HepG2 (cell line): Measurements from ENCODE around the gene KANSL1. TPM values are rescaled to one million over a fixed set of nuclear protein-coding genes. Genes with fewer than 3 reads are reported as not detected.

Experiments used
- AKNA ChIP-seq: sonication (generic); formaldehyde crosslinking; IDR thresholded peaks from 2 replicates; pipeline ENCODE4 v1.4.0; 2020; ENCODE audit warnings: missing genetic modification reagents, borderline replicate concordance
- CENPT ChIP-seq: sonication (generic); formaldehyde crosslinking; IDR thresholded peaks from 2 replicates; pipeline ENCODE4 v1.8.0; 2022; ENCODE audit warnings: low read depth, mild to moderate bottlenecking, moderate library complexity, missing genetic modification reagents
- DPF2 ChIP-seq: sonication (generic); formaldehyde crosslinking; IDR thresholded peaks from 2 replicates; pipeline ENCODE4 v1.4.0; 2020; ENCODE audit warnings: mild to moderate bottlenecking, low read depth, missing genetic modification reagents, borderline replicate concordance
- GABPB1 ChIP-seq: IDR thresholded peaks from 2 replicates; pipeline ENCODE4 v1.6.1; 2016; ENCODE audit warnings: mild to moderate bottlenecking, missing genetic modification reagents, moderate library complexity, missing compliant biosample characterization
- HDAC1 ChIP-seq: sonication (generic); formaldehyde crosslinking; IDR thresholded peaks from 2 replicates; pipeline ENCODE4 v1.5.1; 2020; ENCODE audit warnings: mild to moderate bottlenecking, missing genetic modification reagents
- HOXA9 ChIP-seq: sonication (generic); formaldehyde crosslinking; IDR thresholded peaks from 2 replicates; pipeline ENCODE4 v1.8.1; 2022; ENCODE audit warnings: missing genetic modification reagents, mild to moderate bottlenecking, moderate library complexity, borderline replicate concordance
- MYNN ChIP-seq: sonication (generic); formaldehyde crosslinking; IDR thresholded peaks from 2 replicates; pipeline ENCODE4 v1.4.0; 2020; ENCODE audit warnings: mild to moderate bottlenecking, low read depth, missing genetic modification reagents
- SMARCE1 ChIP-seq: fragments of 450-650 bp; IDR thresholded peaks from 2 replicates; pipeline ENCODE4 v1.6.1; 2017; ENCODE audit warnings: borderline replicate concordance
- ZBTB21 ChIP-seq: sonication (generic); formaldehyde crosslinking; IDR thresholded peaks from 2 replicates; pipeline ENCODE4 v1.4.0; 2020; ENCODE audit warnings: missing genetic modification reagents
- ZBTB46 ChIP-seq: sonication (generic); formaldehyde crosslinking; IDR thresholded peaks from 2 replicates; pipeline ENCODE4 v1.4.0; 2020; ENCODE audit warnings: mild to moderate bottlenecking, missing genetic modification reagents, borderline replicate concordance
- ZFP41 ChIP-seq: sonication (generic); formaldehyde crosslinking; IDR thresholded peaks from 2 replicates; pipeline ENCODE4 v1.4.0; 2020; ENCODE audit warnings: mild to moderate bottlenecking, missing genetic modification reagents, borderline replicate concordance
- ZNF121 ChIP-seq: sonication (generic); formaldehyde crosslinking; IDR thresholded peaks from 2 replicates; pipeline ENCODE4 v1.5.0; 2020; ENCODE audit warnings: mild to moderate bottlenecking, missing genetic modification reagents
- ZNF180 ChIP-seq: sonication (generic); formaldehyde crosslinking; IDR thresholded peaks from 2 replicates; pipeline ENCODE4 v1.4.0; 2020; ENCODE audit warnings: low read depth, missing genetic modification reagents, borderline replicate concordance
- ZNF251 ChIP-seq: sonication (generic); formaldehyde crosslinking; IDR thresholded peaks from 2 replicates; pipeline ENCODE4 v1.9.0; 2021; ENCODE audit warnings: mild to moderate bottlenecking, missing genetic modification reagents
- ZNF33B ChIP-seq: sonication (generic); formaldehyde crosslinking; IDR thresholded peaks from 2 replicates; pipeline ENCODE4 v1.5.1; 2020; ENCODE audit warnings: mild to moderate bottlenecking, missing genetic modification reagents
- ZNF354B ChIP-seq: sonication (generic); formaldehyde crosslinking; IDR thresholded peaks from 2 replicates; pipeline ENCODE4 v1.8.0; 2022; ENCODE audit warnings: mild to moderate bottlenecking, missing genetic modification reagents
- ZNF44 ChIP-seq: sonication (generic); formaldehyde crosslinking; IDR thresholded peaks from 2 replicates; pipeline ENCODE4 v1.5.1; 2020; ENCODE audit warnings: mild to moderate bottlenecking, missing genetic modification reagents
- ZNF484 ChIP-seq: sonication (generic); formaldehyde crosslinking; IDR thresholded peaks from 2 replicates; pipeline ENCODE4 v1.5.1; 2020; ENCODE audit warnings: mild to moderate bottlenecking, low read depth, missing genetic modification reagents, borderline replicate concordance
- ZNF691 ChIP-seq: sonication (generic); formaldehyde crosslinking; IDR thresholded peaks from 2 replicates; pipeline ENCODE4 v1.4.0; 2020; ENCODE audit warnings: missing genetic modification reagents, low read depth, mild to moderate bottlenecking, borderline replicate concordance
- ZNF816 ChIP-seq: sonication (generic); formaldehyde crosslinking; IDR thresholded peaks from 2 replicates; pipeline ENCODE4 v1.8.0; 2022; ENCODE audit warnings: missing genetic modification reagents, mild to moderate bottlenecking, borderline replicate concordance
- polyA plus RNA-seq, 8 experiments: library from polyadenylated mRNA; depleted of rRNA in 3 of 8; stranded (reverse) in 7 of 8; unstranded in 1 of 8; fragments of >200 nt; fragmentation: Illumina TruSeq in 4 of 8; extraction: Trizol in 4 of 8; gene quantifications; 2 replicates each; pipeline versions ENCODE4 v1.2.1 to v1.2.3, GENCODE V29; 2011 to 2016; ENCODE audit warnings: low read depth in 4 of 8, missing spikeins in 1 of 8, mixed read lengths in 1 of 8; ENCODE audit not compliant: insufficient read depth in 1 of 8
- total RNA-seq, 5 experiments: library from RNA; depleted of rRNA; stranded (reverse); fragments of >200 nt; fragmentation: Illumina TruSeq; extraction: Trizol; gene quantifications; 2 replicates each; pipeline ENCODE4 v1.2.3, GENCODE V29; 2016; ENCODE audit warnings: low read depth in 1 of 5

The KANSL1 gene
- total and polyA plus RNA-seq, 2 of the 13 experiments (the other 11 are each of a cell fraction or from before 2014, with no cell fraction given) = 24.0 to 59.6 TPM

GRCh38 chr17:46002973-46003316, 190.3 kb downstream of the KANSL1 start (continued):
- TF ChIP-seq HDAC1 = 0 out of 2 replicates have a peak, but pooled peaks have one; percentile 13
- no peak for TF ChIP-seq ZBTB21 (CRISPR knock-in tag)
- no peak for TF ChIP-seq ZNF33B (CRISPR knock-in tag)
- no peak for TF ChIP-seq HOXA9
- TF ChIP-seq GABPB1 (CRISPR knock-in tag) = 0 out of 2 replicates have a peak, but pooled peaks have one; percentile 6
- TF ChIP-seq ZNF484 = no peak
- TF ChIP-seq ZNF121 (CRISPR knock-in tag) = peak; percentile 13
- TF ChIP-seq MYNN (CRISPR knock-in tag) = no peak
- 0 out of 2 replicates have a peak, but pooled peaks have one; percentile 22 for TF ChIP-seq DPF2
- 0 out of 2 replicates have a peak, but pooled peaks have one; percentile 52 for TF ChIP-seq ZNF816 (CRISPR knock-in tag)
- TF ChIP-seq SMARCE1 = no peak
- TF ChIP-seq ZNF251 (CRISPR knock-in tag) = 0 out of 2 replicates have a peak, but pooled peaks have one; percentile 25
- TF ChIP-seq ZNF354B = no peak
- no peak for TF ChIP-seq AKNA (CRISPR knock-in tag)
- no peak for TF ChIP-seq ZNF44 (CRISPR knock-in tag)
- no peak for TF ChIP-seq ZFP41 (CRISPR knock-in tag)
- no peak for TF ChIP-seq ZNF691 (CRISPR knock-in tag)
- no peak for TF ChIP-seq ZBTB46 (CRISPR knock-in tag)
- no peak for TF ChIP-seq ZNF180 (CRISPR knock-in tag)
- no peak for TF ChIP-seq CENPT (CRISPR knock-in tag)
